Central memory CD4-positive, alpha-beta T cell (primary cell): ENCODE results near the gene CFAP45.

Source experiments
- DNase-seq: peaks from one replicate; pipeline ENCODE4 v3.0.0; 2022
- total RNA-seq, 3 experiments: gene quantifications; one replicate each; lab custom pipeline; 2026; lab: John Stamatoyannopoulos, UW

The CFAP45 gene
- 0.27 to 4.1 (median 0.78) reads per million in 3 experiments for total RNA-seq

GRCh38 chr1:159900086-159900680 is at the start of gene CFAP45:
Gene CFAP45, minus strand, starts transcription at chr1:159900165. Its CDS starts 67 bp downstream, at chr1:159900098.
- DNase-seq, result no peak

GRCh38 chr1:159949123-159949522 is 49.2 kb upstream of the CFAP45 start:
- no peak for DNase-seq

- no peak for DNase-seq
These were observed 48.0 kb upstream of the CFAP45 start for GRCh38 chr1:159947942-159948341.

GRCh38 chr1:159946242-159947187 is 46.5 kb upstream of the CFAP45 start:
- DNase-seq, result no peak

- peak; percentile 67 for DNase-seq
These were observed 45.7 kb upstream of the CFAP45 start, which contains the start of gene IGSF9 for GRCh38 chr1:159945483-159946241. Gene IGSF9, minus strand, starts transcription at chr1:159945613. Its CDS starts 2,159 bp downstream, at chr1:159943454.

- no peak for DNase-seq
These were observed 44.9 kb upstream of the CFAP45 start for GRCh38 chr1:159944623-159945455.

- DNase-seq, result no peak
These were observed 44.1 kb upstream of the CFAP45 start for GRCh38 chr1:159943908-159944622.

GRCh38 chr1:159943278-159943640 is 43.3 kb upstream of the CFAP45 start:
- DNase-seq, result no peak

- no peak for DNase-seq
These were observed 42.8 kb upstream of the CFAP45 start for GRCh38 chr1:159942632-159943277.

GRCh38 chr1:159941591-159942560 is 41.9 kb upstream of the CFAP45 start:
- DNase-seq, result no peak

- no peak for DNase-seq
These were observed 41.2 kb upstream of the CFAP45 start for GRCh38 chr1:159941141-159941540.

GRCh38 chr1:159940006-159940620 is 40.1 kb upstream of the CFAP45 start:
- no peak for DNase-seq

- no peak for DNase-seq
These were observed 39.7 kb upstream of the CFAP45 start for GRCh38 chr1:159939678-159940002.

- no peak for DNase-seq
These were observed 39.1 kb upstream of the CFAP45 start for GRCh38 chr1:159938905-159939677.

- no peak for DNase-seq
These were observed 38.4 kb upstream of the CFAP45 start for GRCh38 chr1:159938211-159938852.

- no peak for DNase-seq
These were observed 37.2 kb upstream of the CFAP45 start for GRCh38 chr1:159937054-159937750.

GRCh38 chr1:159936273-159936904 is 36.4 kb upstream of the CFAP45 start:
- peak; percentile 67 for DNase-seq
